Effector CD4-positive, alpha-beta T cell (primary cell): ENCODE results near the gene CDHR2.

ENCODE experiments used
- DNase-seq: peaks from one replicate; pipeline ENCODE4 v3.0.0-alpha.2; 2020
- total RNA-seq: gene quantifications from one replicate; lab custom pipeline; 2026; lab: John Stamatoyannopoulos, UW

CDHR2 gene
- total RNA-seq, result 3.6 reads per million, percentile 14 among the genes with 10 or more reads in this experiment

- no peak for DNase-seq
Observed at GRCh38 chr5:176548967-176549444, at the start of gene CDHR2. Gene CDHR2, plus strand, starts transcription at chr5:176549342. Its CDS starts 16,011 bp downstream, at chr5:176565353.

GRCh38 chr5:176500511-176500910, 48.6 kb upstream of the CDHR2 start:
- no peak for DNase-seq

- DNase-seq, result no peak
Observed at GRCh38 chr5:176501333-176501732, 47.8 kb upstream of the CDHR2 start.

- no peak for DNase-seq
Observed at GRCh38 chr5:176503496-176503895, 45.6 kb upstream of the CDHR2 start.

- no peak for DNase-seq
Observed at GRCh38 chr5:176507911-176508310, 41.2 kb upstream of the CDHR2 start.

- no peak for DNase-seq
Observed at GRCh38 chr5:176508603-176509002, 40.5 kb upstream of the CDHR2 start.

- DNase-seq, result no peak
Observed at GRCh38 chr5:176513788-176514187, 35.4 kb upstream of the CDHR2 start.

GRCh38 chr5:176514244-176514950, 34.7 kb upstream of the CDHR2 start:
- no peak for DNase-seq

- no peak for DNase-seq
Observed at GRCh38 chr5:176515396-176515795, 33.7 kb upstream of the CDHR2 start.

- no peak for DNase-seq
Observed at GRCh38 chr5:176517053-176517661, 32.0 kb upstream of the CDHR2 start.

- DNase-seq, result no peak
Observed at GRCh38 chr5:176519810-176520720, 29.1 kb upstream of the CDHR2 start.

- no peak for DNase-seq
Observed at GRCh38 chr5:176521286-176521685, 27.9 kb upstream of the CDHR2 start.

GRCh38 chr5:176521699-176522263, 27.4 kb upstream of the CDHR2 start:
- no peak for DNase-seq

- no peak for DNase-seq
Observed at GRCh38 chr5:176524138-176524537, 25.0 kb upstream of the CDHR2 start.

- no peak for DNase-seq
Observed at GRCh38 chr5:176524987-176525386, 24.2 kb upstream of the CDHR2 start.

GRCh38 chr5:176525677-176526076, 23.5 kb upstream of the CDHR2 start:
- no peak for DNase-seq

GRCh38 chr5:176526462-176526861, 22.7 kb upstream of the CDHR2 start:
- no peak for DNase-seq

GRCh38 chr5:176527246-176528222, 21.6 kb upstream of the CDHR2 start:
- no peak for DNase-seq

- no peak for DNase-seq
Observed at GRCh38 chr5:176528301-176528700, 20.8 kb upstream of the CDHR2 start.

- no peak for DNase-seq
Observed at GRCh38 chr5:176528761-176529115, 20.4 kb upstream of the CDHR2 start.

GRCh38 chr5:176529116-176529740, 19.9 kb upstream of the CDHR2 start:
- no peak for DNase-seq
